HG03135 (cell line): ENCODE measurements around the gene HOATZ.

Experiments
- ATAC-seq: cut with Tn5 transposase; IDR thresholded peaks from one replicate; pipeline ENCODE4 v1.9.1; 2021; ENCODE audit warnings: mild to moderate bottlenecking, moderate library complexity; ENCODE audit not compliant: unreplicated experiment

Gene HOATZ

DNA sequence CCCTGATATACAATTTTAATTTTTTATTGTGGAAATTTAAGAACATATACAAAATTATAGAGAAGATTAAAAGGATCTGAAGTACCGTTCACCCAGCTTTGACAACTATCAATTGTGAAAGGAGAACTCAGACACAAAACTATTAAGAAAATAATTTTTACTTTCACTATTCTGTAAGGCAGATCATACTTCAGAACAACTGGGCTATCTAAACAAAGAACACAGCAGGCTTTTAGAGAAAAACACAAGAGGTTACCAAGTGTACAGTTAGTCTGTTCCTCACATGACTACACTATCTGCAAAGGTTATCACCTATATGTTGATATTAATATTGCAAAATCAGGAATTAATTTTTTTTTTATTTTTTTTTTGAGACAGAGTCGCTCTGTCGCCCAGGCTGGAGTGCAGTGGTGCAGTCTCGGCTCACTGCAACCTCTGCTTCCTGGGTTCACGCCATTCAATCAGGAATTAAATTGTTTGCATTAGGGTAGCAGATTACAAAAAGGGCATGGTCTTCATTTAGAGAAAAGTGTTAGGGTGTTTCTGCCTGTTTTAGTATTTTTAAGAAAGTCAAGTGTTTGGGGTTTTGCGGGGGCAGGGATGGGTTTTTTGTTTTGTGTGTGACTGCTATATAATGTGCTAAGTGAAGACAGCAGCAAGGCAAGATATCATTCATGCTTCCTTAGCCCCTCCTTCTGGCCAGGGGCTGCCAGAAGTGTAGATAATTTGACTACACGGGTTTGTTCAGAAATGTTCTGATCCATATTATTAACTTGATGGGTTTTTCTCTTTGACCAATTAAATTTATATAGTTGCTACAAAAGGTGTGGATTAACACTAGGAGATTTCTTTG is 60.0 kb downstream of the HOATZ start:
- no peak for ATAC-seq

DNA sequence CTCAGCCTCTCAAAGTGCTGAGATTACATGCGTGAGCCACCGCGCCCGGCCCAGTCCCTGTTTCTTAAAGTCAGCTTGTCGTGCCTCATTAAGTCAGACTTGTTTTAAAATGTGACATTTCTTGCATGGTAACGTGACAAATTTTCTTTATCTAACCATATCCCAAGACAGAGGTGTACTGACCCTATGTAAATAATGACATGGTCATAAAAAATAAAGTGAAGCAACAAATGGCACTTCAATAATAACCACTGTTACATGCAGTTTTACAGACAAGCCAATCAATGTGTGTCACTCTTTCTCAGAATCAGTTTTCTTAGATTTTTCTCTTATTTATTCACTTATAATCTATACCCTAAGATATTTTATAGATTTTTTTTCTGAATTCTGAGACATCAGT is 61.2 kb downstream of the HOATZ start:
- no peak for ATAC-seq

DNA sequence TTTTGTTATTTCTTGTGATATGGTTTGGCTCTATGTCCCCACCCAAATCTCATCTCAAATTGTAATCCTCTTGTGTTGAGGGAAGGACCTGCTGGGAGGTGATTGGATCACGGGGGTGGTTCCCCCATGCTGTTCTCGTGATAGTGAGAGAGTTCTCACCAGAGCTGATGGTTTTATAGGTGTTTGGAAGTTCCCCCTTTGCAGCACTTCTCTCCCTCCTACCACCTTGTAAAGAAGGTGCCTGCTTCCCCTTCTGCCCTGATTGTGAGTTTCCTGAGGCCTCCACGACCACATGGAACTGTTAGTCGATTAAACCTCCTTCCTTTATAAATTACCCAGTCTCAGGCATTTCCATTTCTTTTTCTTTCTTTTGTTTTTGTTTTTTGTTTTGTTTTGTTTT is 63.2 kb downstream of the HOATZ start:
- no peak for ATAC-seq

GRCh38 chr11:111581341-111581740 is 66.8 kb downstream of the HOATZ start:
- no peak for ATAC-seq

DNA sequence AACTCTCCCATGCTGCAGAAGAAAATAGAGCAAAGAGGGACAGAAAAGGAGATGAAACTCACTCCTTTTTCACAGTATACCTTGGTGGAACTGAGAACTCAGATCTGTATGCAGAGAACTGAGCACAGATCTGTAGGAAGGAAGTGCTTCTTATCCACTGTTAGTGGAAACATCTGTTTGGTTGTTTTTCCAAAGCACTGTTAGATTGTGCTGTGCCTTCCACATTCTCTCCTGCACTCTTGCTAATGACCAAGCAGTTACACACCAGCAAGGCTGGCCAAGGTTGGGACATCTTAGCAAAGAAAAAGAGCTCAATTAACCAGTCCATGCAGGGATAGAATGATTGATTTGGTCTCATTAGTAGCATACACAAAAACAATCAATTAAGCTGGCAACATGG is 67.6 kb downstream of the HOATZ start:
- ATAC-seq = no peak

GRCh38 chr11:111582881-111583280 is 68.3 kb downstream of the HOATZ start:
- ATAC-seq = no peak

- ATAC-seq = no peak
Observed at GRCh38 chr11:111585371-111585770, 70.8 kb downstream of the HOATZ start.

DNA sequence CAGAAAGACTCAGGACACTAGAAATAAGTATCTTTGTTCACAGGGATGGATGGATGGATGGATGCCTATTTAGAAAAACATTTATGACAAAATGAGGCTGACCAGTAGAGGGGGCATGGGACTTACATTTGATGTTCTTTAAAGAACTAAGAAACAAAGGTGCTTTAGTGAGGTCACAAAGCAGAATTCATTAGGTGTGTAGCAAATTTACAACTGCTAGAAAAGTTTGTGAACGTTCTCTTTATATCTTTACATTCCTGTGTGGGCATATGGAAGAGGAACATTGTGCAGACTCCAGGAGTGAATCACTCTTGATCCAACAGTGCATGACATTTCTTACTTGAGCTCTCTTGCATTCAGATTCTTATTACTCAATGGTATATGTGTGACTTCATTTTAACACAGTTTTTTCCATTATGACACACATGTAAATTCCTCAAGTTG is 71.8 kb downstream of the HOATZ start:
- no peak for ATAC-seq
